GM21717 (cell line): ENCODE measurements around the gene SERTAD1.

ENCODE experiments used
- ATAC-seq: cut with Tn5 transposase; IDR thresholded peaks from one replicate; pipeline ENCODE4 v1.9.1; 2021; ENCODE audit warnings: mild to moderate bottlenecking, moderate library complexity; ENCODE audit not compliant: unreplicated experiment

SERTAD1 gene

GRCh38 chr19:40407714-40408597, 17.8 kb downstream of the SERTAD1 start:
- no peak for ATAC-seq

DNA sequence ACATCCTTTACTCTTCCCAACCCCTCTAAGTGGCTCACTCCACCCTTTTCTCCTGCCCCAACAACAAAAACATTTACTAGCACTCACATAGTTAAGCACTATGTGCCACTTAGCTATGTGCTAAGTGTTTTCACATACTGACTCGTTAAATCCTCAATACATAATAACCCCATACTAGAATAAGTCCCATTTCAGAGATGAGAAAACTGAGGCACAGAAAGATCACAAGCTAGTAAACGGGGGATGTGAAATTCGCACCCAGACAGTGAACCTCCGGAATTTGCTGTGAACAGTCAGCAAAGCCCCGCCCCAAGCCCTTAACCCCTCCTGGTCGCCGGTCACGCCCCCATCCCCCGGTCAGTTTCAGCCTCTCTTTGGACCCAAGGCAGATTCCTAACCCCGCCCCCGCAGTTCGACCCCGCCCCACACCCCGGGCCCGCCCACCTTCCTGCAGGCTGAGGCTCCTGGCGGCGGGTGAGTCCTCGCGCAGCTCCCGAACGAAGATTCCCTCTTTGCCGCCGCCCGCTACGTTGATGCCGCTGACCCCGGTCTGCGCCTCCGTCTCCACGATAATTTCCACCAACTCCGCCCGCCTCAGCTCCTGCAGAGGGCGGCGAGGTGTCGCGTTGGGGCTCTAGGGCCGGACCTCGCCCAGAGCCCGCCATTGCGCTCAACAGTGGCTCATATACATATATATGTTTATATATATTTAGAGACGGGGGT, 22.4 kb downstream of the SERTAD1 start:
- ATAC-seq: peak; percentile 51

GRCh38 chr19:40400559-40400958, 25.2 kb downstream of the SERTAD1 start:
- ATAC-seq: no peak

DNA sequence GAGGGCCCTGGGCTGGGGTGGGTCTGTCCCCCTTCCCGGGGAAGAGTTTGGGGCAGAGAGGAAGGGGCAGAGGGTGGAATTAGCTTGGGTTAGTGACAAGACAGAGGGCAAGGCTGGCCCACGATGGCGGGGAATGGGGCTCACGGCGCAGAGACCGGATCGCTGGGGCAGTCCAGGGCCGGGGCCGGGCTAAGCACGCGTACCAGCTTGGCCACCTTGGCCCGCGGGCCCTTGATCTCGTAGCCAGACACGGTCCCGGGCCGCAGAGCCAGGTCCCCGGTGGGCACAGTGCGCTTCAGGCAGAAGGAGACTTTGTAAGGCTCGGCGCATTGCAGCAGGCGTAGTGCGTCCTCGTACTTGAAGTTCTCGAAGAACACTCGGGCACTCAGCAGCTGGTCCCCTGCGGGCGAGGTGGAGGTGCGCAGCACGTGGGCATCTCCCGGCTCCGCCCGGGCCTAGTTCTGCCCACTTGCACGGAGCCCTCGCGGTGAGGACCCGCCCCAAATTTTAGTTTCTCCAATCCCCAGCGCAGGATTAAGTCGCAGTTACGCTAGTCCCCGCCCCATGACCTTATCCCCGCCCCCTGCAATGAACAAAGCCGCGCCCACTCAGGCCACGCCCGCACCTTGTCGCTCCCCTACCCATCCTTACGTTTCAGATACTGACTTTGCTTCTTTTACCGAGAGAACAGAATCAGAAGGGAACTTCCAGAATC, 27.2 kb downstream of the SERTAD1 start:
- no peak for ATAC-seq

- no peak for ATAC-seq
Measured at GRCh38 chr19:40397568-40397906, 28.3 kb downstream of the SERTAD1 start.

- ATAC-seq: no peak
Measured at GRCh38 chr19:40396886-40397567, 28.8 kb downstream of the SERTAD1 start.

DNA sequence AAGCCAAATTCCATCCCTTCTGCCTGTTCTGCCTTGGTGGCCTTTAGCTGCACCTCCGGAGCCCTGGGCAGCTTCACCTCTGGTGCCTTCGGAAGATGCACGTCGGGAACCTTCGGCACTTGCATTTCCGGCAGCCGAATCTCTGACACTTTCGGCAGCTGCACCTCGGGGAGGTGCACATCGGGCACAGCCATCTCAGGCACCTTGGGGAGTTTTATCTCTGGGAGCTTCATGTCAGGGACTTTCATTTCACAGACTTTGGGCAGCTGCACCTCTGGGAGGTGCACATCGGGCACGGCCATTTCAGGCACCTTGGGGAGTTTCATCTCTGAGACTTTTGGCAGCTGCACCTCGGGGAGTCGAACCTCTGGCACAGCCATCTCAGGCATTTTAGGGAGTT, 29.8 kb downstream of the SERTAD1 start:
- ATAC-seq: no peak

DNA sequence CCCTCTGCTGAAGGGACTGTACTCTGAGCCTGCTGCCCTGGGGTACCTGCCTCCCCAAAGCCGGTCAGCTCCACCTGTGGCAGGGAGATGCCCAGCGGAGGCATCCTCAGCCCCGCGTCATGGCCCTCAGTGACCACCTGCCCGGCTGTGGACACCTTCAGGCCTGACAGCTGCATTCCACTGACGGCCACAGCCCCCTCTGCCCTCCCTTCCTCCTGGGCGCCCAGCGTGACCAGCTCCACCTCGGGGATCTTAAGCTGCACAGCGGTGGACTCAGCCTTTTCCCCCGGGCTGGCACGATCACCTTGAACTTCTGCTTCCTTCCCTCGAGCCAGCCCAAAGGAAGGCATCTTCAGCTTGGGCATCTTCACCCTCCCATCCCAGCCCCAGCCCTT, 31.0 kb downstream of the SERTAD1 start:
- no peak for ATAC-seq

DNA sequence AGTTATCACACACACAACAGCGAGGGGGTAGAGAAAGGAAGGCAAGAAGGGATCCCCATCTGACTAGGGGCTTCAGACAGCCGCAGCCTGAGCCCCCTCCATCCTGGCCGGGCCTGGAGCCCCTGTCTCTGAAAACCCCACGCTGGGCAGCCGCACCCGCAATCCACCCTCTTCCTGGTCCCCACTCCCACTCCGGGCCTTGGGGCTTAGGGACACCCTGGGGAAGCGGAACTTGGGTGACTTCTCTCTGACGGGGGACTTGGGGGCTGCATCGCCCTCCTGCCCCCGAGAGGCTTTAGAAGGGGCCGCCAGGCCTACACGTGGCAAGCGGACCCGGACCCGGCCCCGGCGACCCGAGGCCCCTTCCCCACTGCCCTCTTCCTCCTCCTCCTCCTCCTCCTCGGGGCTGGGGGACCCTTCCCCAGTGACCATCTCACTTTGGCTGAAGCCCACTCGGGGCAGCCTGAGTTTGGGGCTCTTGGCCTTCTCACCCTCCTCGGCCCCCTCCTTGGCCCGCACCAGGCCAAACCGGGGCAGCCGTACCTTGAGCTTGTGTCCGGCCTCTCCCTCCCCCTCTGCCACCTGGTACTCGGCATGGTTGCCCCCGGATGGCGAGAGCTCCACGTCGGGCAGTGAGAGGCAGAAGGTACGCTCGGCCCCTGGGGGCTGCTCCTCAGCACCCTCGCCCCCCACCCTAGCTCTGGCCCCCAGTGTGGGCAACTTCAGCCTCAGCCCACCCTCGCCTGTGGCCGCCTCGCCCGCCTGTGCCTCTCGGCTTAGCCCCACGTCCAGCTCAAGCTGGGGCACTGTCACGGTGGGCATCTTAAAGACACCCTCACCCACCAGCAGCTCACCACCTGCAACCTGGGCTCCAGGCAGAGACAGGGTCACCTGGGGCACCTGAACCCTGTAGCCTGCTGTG, 31.6 kb downstream of the SERTAD1 start:
- no peak for ATAC-seq

- no peak for ATAC-seq
Measured at GRCh38 chr19:40392894-40393517, 32.8 kb downstream of the SERTAD1 start.

DNA sequence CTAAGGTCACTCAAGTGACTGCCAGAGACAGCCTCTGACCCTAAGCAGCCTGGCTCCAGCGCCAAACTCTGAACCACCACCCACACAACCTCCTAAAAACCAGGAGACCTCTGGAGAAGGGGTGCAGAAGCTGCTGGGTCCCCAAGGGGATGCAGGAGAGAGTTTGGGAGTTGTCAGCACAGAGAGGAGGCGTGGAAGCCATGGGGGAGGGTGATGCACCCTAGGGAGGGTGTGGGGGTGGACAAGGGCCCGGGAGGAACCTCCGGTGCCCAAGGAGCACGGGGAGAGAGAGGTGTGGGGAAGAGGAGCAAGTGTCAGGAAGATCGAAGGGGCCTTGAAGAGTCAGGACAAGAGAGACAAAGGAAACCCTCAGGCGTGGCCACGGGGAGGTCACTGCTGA, 33.7 kb downstream of the SERTAD1 start:
- no peak for ATAC-seq

DNA sequence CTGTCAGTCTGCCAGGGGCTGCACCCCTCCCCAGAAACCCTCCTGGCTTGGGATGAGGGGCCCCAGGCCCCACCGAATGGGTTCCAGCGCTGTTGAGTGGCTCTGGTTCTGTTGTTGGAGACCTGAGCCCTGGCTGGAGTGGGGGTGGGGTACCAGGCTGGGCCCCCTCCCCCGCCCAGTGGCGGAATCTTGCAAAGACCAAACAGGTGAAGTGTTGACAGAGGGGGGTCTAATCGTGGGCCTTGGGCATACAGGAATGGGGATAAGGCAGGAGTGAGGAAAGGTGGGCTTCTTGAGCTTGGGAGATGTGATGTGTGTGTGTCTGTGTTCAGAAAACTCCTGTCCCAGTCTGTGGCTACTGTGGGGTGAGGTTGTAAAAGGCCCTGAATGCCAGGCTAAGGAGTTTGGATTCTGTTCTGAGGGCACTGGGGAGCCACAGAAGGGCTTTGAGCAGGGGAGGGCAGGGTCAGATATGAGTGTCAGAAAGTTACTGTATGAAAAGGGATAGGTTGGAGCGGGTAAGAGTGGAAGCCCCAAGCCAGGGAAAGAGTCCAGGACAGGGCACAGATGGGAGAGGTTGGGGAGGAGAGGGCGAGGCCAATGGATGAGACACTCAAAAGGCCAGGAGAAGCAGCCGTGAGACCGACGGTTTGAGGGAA, 35.6 kb downstream of the SERTAD1 start, which contains the start of gene HIPK4:
Gene HIPK4, minus strand, starts transcription at position 98 of the 659 bp plus-strand sequence. CDS start 279 bp downstream, outside the sequence.
- ATAC-seq: no peak

GRCh38 chr19:40389404-40390083, 36.2 kb downstream of the SERTAD1 start:
- no peak for ATAC-seq

- no peak for ATAC-seq
Measured at GRCh38 chr19:40388481-40388880, 37.3 kb downstream of the SERTAD1 start.

DNA sequence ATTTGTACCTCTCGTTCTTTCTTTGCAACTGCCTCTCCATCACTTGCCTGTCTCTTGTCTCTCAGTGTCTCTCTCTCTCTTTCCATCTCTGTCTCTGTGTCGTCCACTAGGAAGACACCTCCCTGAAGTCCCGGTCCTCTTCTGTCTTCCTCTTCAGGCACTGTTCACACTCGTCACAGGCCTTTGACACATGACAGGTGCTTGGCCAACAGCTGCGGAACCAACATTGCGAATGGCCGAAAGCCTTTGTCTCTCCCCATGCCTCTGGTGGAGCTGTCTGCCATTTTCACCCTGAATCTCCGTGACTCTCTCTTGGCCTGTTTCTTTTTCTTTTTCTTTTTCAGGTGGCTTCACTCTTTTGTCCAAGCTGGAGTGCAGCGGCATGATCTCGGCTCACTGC, 38.6 kb downstream of the SERTAD1 start:
- no peak for ATAC-seq

DNA sequence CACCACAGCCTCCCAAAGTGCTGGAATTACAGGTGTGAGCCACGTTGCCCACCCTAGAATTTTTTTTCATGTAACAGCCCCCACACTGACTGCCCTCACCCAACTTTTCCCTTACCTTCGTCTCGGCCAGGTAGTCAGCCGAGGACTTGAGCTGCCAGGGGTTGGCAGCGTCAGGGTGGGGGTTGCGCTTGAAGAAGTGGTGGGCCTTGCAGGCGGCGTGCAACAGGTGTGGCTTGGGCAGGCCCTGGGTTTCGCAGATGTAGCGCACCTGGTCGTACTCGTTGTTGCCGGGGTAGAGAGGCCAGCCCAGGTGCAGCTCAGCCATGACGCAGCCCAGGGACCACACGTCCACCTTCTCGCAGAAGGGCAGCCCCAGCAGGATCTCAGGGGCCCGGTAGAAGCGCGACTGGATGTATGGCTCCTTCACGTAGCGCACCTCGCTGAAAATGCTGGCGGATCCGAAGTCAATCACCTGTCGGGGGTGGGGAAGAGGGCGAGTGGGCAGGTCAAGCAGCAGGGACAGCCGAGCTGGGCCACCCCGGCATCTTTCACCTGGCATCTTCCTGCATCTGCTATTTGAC, 42.0 kb downstream of the SERTAD1 start:
- no peak for ATAC-seq

- ATAC-seq: no peak
Measured at GRCh38 chr19:40381321-40381720, 44.5 kb downstream of the SERTAD1 start.
